Measurements from ENCODE around the gene B4GALT1.
"Not testable (repeated sequence)": the region's sequence is repeated elsewhere in the genome, so short reads cannot be mapped to it uniquely, and the experiment has no call there.

B4GALT1 gene

GRCh38 chr9:33161589-33162132 lies 5.5 kb downstream of the B4GALT1 start:
- DNase-seq (ENCODE audit: low spot score), result no peak

- peak; percentile 88 for DNase-seq (ENCODE audit: low spot score)
Observed at GRCh38 chr9:33161011-33161588, 6.0 kb downstream of the B4GALT1 start.

GRCh38 chr9:33160446-33160845 lies 6.7 kb downstream of the B4GALT1 start:
- DNase-seq (ENCODE audit: low spot score), result not testable (repeated sequence)

- DNase-seq (ENCODE audit: low spot score), result peak; percentile 53
Observed at GRCh38 chr9:33159777-33160127, 7.4 kb downstream of the B4GALT1 start.

GRCh38 chr9:33158843-33159776 lies 8.0 kb downstream of the B4GALT1 start:
- DNase-seq (ENCODE audit: low spot score), result peak; percentile 27

- no peak for DNase-seq (ENCODE audit: low spot score)
Observed at GRCh38 chr9:33157960-33158842, 8.9 kb downstream of the B4GALT1 start.

GRCh38 chr9:33155393-33155792 lies 11.7 kb downstream of the B4GALT1 start:
- DNase-seq (ENCODE audit: low spot score), result no peak

GRCh38 chr9:33154371-33154770 lies 12.8 kb downstream of the B4GALT1 start:
- no peak for DNase-seq (ENCODE audit: low spot score)

- DNase-seq (ENCODE audit: low spot score), result no peak
Observed at GRCh38 chr9:33153666-33154065, 13.5 kb downstream of the B4GALT1 start.

GRCh38 chr9:33153001-33153400 lies 14.1 kb downstream of the B4GALT1 start:
- no peak for DNase-seq (ENCODE audit: low spot score)

GRCh38 chr9:33151601-33152000 lies 15.5 kb downstream of the B4GALT1 start:
- no peak for DNase-seq (ENCODE audit: low spot score)

- DNase-seq (ENCODE audit: low spot score), result peak; percentile 75
Observed at GRCh38 chr9:33151007-33151557, 16.1 kb downstream of the B4GALT1 start.

GRCh38 chr9:33148367-33149014 lies 18.6 kb downstream of the B4GALT1 start:
- DNase-seq (ENCODE audit: low spot score), result no peak

GRCh38 chr9:33147416-33148169 lies 19.5 kb downstream of the B4GALT1 start:
- no peak for DNase-seq (ENCODE audit: low spot score)

GRCh38 chr9:33146298-33146697 lies 20.8 kb downstream of the B4GALT1 start:
- DNase-seq (ENCODE audit: low spot score), result no peak

- no peak for DNase-seq (ENCODE audit: low spot score)
Observed at GRCh38 chr9:33144551-33144950, 22.6 kb downstream of the B4GALT1 start.

- DNase-seq (ENCODE audit: low spot score), result peak; percentile 48
Observed at GRCh38 chr9:33143241-33143661, 23.9 kb downstream of the B4GALT1 start.

GRCh38 chr9:33142535-33142934 lies 24.6 kb downstream of the B4GALT1 start:
- DNase-seq (ENCODE audit: low spot score), result no peak

GRCh38 chr9:33140401-33141360 lies 26.5 kb downstream of the B4GALT1 start:
- DNase-seq (ENCODE audit: low spot score), result no peak

Data from GM03348 (cell line).